Large intestine (tissue), 3 donors: ENCODE results near the gene RAPGEF2. TPM values are rescaled to one million over a fixed set of nuclear protein-coding genes. Genes with fewer than 3 reads are reported as not detected.
"Not testable (repeated sequence)": the region's sequence is repeated elsewhere in the genome, so short reads cannot be mapped to it uniquely, and the experiment has no call there.

Experiments used
- DNase-seq, 2 donors: peaks; one replicate each; pipeline versions ENCODE4 v3.0.0 to v3.0.0-alpha.2; 2013
- H3K27ac ChIP-seq: one replicate; pipeline ENCODE4 v1.5.1; 2013; ENCODE audit warnings: low read length
- H3K27me3 ChIP-seq: 2 replicates; pipeline ENCODE4 v1.6.1; 2013; ENCODE audit warnings: low read length; ENCODE audit not compliant: control insufficient read depth, insufficient read depth
- H3K36me3 ChIP-seq: 2 replicates; pipeline ENCODE4 v1.6.1; 2013; ENCODE audit warnings: low read length; ENCODE audit not compliant: control insufficient read depth, insufficient read depth
- H3K4me1 ChIP-seq: one replicate; pipeline ENCODE4 v1.6.1; 2013; ENCODE audit warnings: low read length; ENCODE audit not compliant: control insufficient read depth, insufficient read depth
- H3K4me3 ChIP-seq: one replicate; pipeline ENCODE4 v1.5.1; 2013; ENCODE audit warnings: low read length
- H3K9me3 ChIP-seq: one replicate; pipeline ENCODE4 v1.6.1; 2013; ENCODE audit warnings: mild to moderate bottlenecking, low read depth, low read length, moderate library complexity; ENCODE audit not compliant: control insufficient read depth
- WGBS: methylation state at CpG from one replicate; pipeline ENCODE4 v1.1.5; 2013; ENCODE audit warnings: low lambda C conversion rate; ENCODE audit not compliant: insufficient coverage; 5-methylcytosine and 5-hydroxymethylcytosine counted together
- polyA plus RNA-seq: library from polyadenylated mRNA; unstranded; fragments of 120-200 nt; gene quantifications from one replicate; pipeline ENCODE4 v1.2.1, GENCODE V29; 2013

Gene RAPGEF2
- polyA plus RNA-seq, 1 donor: 43.4 TPM

GRCh38 chr4:159175989-159176375, 73.1 kb downstream of the RAPGEF2 start:
- no peak overlapping the region for H3K4me3 ChIP-seq
- H3K27ac ChIP-seq: no peak overlapping the region
- WGBS: no CpG with 5 or more reads among the region's 4 CpGs
- no peaks in the 10 kb centered on the region for H3K9me3 ChIP-seq
- no peaks in the 10 kb centered on the region for H3K27me3 ChIP-seq
- H3K36me3 ChIP-seq: no peaks in the 10 kb centered on the region
- no peak for DNase-seq
- H3K4me1 ChIP-seq: no peaks in the 10 kb centered on the region

- 97% methylated on average over 3 of the region's 5 CpGs for WGBS
Observed at GRCh38 chr4:159177265-159178150, 74.6 kb downstream of the RAPGEF2 start.

GRCh38 chr4:159178151-159178546, 75.3 kb downstream of the RAPGEF2 start:
- Histone ChIP-seq H3K27ac (no peak overlapping the region), H3K27me3 (no peaks in the 10 kb centered on the region), H3K9me3 (no peaks in the 10 kb centered on the region), H3K4me3 (no peak overlapping the region), H3K36me3 (no peaks in the 10 kb centered on the region), H3K4me1 (no peaks in the 10 kb centered on the region)
- peak in 1 of 2 donors; percentile 16 for DNase-seq
- WGBS: no CpG with 5 or more reads among the region's 2 CpGs

More at GRCh38 chr4:159177265-159178150, 74.6 kb downstream of the RAPGEF2 start:
- no peaks in the 10 kb centered on the region for H3K27me3 ChIP-seq
- H3K9me3 ChIP-seq: no peaks in the 10 kb centered on the region
- no peak for DNase-seq
- H3K36me3 ChIP-seq: no peaks in the 10 kb centered on the region
- H3K4me3 ChIP-seq: no peak overlapping the region
- H3K4me1 ChIP-seq: no peaks in the 10 kb centered on the region
- H3K27ac ChIP-seq: no peak overlapping the region

GRCh38 chr4:159178979-159179969, 76.4 kb downstream of the RAPGEF2 start:
- H3K4me1 ChIP-seq: no peaks in the 10 kb centered on the region
- H3K36me3 ChIP-seq: no peaks in the 10 kb centered on the region
- 50% methylated on average over 1 of the region's 3 CpGs for WGBS

DNA sequence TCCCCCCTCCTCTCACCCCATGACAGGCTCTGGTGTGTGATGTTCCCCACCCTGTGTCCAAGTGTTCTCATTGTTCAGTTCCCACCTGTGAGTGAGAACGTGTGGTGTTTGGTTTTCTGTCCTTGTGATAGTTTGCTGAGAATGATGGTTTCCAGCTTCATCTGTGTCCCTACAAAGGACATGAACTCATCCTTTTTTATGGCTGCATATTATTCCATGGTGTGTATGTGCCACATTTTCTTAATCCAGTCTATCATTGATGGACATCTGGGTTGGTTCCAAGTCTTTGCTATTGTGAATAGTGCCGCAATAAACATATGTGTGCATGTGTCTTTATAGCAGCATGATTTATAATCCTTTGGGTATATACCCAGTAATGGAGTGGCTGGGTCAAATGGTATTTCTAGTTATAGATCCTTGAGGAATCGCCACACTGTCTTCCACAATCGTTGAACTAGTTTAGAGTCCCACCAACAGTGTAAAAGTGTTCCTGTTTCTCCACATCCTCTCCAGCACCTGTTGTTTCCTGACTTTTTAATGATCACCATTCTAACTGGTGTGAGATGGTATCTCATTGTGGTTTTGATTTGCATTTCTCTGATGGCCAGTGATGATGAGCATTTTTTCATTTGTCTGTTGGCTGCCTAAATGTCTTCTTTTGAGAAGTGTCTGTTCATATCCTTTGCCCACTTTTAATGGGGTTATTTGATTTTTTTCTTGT, 81.2 kb downstream of the RAPGEF2 start:
- no CpG with 5 or more reads among the region's 4 CpGs for WGBS
- not testable (repeated sequence) for H3K27me3 ChIP-seq, H3K9me3 ChIP-seq, H3K4me3 ChIP-seq, DNase-seq, H3K4me1 ChIP-seq, H3K27ac ChIP-seq, H3K36me3 ChIP-seq

More at GRCh38 chr4:159178979-159179969, 76.4 kb downstream of the RAPGEF2 start:
- DNase-seq: no peak
- no peaks in the 10 kb centered on the region for H3K9me3 ChIP-seq
- H3K4me3 ChIP-seq: no peak overlapping the region
- no peak overlapping the region for H3K27ac ChIP-seq
- no peaks in the 10 kb centered on the region for H3K27me3 ChIP-seq

DNA sequence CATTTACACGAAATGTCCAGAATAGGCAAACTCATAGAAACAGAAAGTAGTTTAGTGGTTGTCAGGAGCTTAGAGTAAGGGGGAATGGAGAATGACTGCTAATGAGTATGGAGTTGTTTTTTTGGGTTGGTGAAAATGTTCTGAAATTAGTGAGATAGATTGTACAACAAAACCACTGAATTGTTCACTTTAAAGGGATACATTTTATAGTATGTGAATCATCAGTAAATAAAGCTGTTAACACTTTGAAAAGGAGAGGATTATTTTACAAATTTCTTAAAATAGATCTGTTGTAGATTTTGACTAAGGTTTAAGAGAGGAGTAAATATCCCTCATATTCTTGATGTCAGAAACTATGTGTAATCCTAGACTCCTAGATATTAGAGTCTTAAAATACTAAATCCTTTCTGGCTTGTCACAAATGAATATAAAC, 82.7 kb downstream of the RAPGEF2 start:
- Histone ChIP-seq H3K4me1 (no peaks in the 10 kb centered on the region), H3K27ac (no peak overlapping the region), H3K4me3 (no peak overlapping the region), H3K27me3 (no peaks in the 10 kb centered on the region), H3K36me3 (no peaks in the 10 kb centered on the region), H3K9me3 (no peaks in the 10 kb centered on the region)
- 90% methylated on average over 1 of the region's 1 CpG for whole genome bisulfite sequencing
- no peak for DNase-seq

GRCh38 chr4:159188646-159189045, 85.8 kb downstream of the RAPGEF2 start:
- no peak for DNase-seq
- no peak overlapping the region for H3K27ac ChIP-seq
- no peaks in the 10 kb centered on the region for H3K4me1 ChIP-seq
- no peak overlapping the region for H3K4me3 ChIP-seq
- WGBS: no CpG with 5 or more reads among the region's 1 CpG
- no peaks in the 10 kb centered on the region for H3K36me3 ChIP-seq
- H3K27me3 ChIP-seq: no peaks in the 10 kb centered on the region
- H3K9me3 ChIP-seq: no peaks in the 10 kb centered on the region

GRCh38 chr4:159190651-159191050, 87.8 kb downstream of the RAPGEF2 start:
- Histone ChIP-seq H3K27me3 (no peaks in the 10 kb centered on the region), H3K4me1 (no peaks in the 10 kb centered on the region), H3K27ac (no peak overlapping the region), H3K9me3 (no peaks in the 10 kb centered on the region), H3K36me3 (no peaks in the 10 kb centered on the region), H3K4me3 (no peak overlapping the region)
- no peak for DNase-seq
- WGBS: no CpG with 5 or more reads among the region's 2 CpGs

GRCh38 chr4:159191989-159192388, 89.1 kb downstream of the RAPGEF2 start:
- H3K36me3 ChIP-seq: no peaks in the 10 kb centered on the region
- no peak overlapping the region for H3K27ac ChIP-seq
- 73% methylated on average over 5 of the region's 5 CpGs for WGBS
- H3K9me3 ChIP-seq: no peaks in the 10 kb centered on the region
- DNase-seq: peak in 1 of 2 donors; percentile 24
- H3K27me3 ChIP-seq: no peaks in the 10 kb centered on the region
- no peak overlapping the region for H3K4me3 ChIP-seq
- no peaks in the 10 kb centered on the region for H3K4me1 ChIP-seq
